Cardiac septum (tissue), 1 donor: ENCODE measurements around the gene MRPS27. TPM values are rescaled to one million over a fixed set of nuclear protein-coding genes. Genes with fewer than 3 reads are reported as not detected.

Experiments
- DNase-seq: peaks from one replicate; pipeline ENCODE4 v3.0.0-alpha.2; 2020; ENCODE audit warnings: low spot score
- intact Hi-C: fragments of 100-400 bp; cut with DNase I; formaldehyde crosslinking; loops from one replicate; pipeline ENCODE4 v1.14.0; 2022
- total RNA-seq: library from RNA; stranded (reverse); fragmentation: NEBNext Ultra II Directional; extraction: Animal tissue kit (Norgen Biotek cat#: 25700); gene quantifications from one replicate; pipeline ENCODE4 v1.2.1, GENCODE V29; 2021
- donor health status: DM: no; HTN: no; CAD: no.

The MRPS27 gene
- total RNA-seq, 1 donor from 2014 or later, result 60.4 TPM

GRCh38 chr5:72238712-72239445 is 81.2 kb downstream of the MRPS27 start:
- intact Hi-C loops, result loop anchor here (5.0 kb wide), 1 partner anchor 42 kb away; no protein-coding TSS in a partner anchor
- DNase-seq, result no peak

DNA sequence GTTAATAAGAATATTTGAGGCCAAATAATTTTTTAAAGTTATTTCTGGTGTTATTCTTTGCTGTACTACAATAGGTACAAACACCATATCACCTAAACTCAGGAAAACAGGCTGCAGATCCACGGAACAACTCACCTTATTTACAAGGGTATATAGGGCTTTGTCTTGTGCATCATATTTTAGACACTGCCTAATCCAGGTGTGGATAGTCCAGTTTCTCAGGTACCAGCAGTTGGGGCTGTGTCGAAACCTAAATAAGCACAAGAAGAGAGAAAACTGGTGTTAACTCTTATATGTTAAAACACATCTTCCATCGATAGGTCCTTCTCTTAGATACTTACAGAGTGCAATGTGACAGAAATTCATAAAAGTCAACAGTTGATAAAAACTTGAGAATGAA is 82.2 kb downstream of the MRPS27 start:
- intact Hi-C loops, result loop anchor here (5.0 kb wide), 1 partner anchor 41 kb away; no protein-coding TSS in a partner anchor
- no peak for DNase-seq

GRCh38 chr5:72237415-72237814 is 82.6 kb downstream of the MRPS27 start:
- no peak for DNase-seq
- intact Hi-C loops, result loop anchor here (5.0 kb wide), 1 partner anchor 40 kb away; no protein-coding TSS in a partner anchor

DNA sequence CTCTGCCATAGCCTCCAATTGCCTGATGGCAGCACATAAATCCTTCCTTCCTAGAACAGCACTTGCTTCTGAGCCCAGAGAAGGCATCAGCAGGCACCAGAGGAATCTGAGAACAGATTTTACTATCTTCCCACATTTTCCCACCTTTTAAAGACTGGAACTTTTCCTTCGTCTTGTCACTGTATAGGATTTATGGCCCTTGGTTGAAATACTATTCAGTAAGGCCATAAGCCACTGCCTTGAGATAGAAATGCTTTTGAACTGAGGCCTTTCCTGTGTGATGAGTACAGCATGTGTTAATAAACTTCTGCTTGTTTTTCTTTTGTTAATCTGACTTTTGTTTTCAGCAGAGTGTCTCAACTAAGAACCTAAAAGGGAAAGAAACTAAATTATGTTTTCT is 84.3 kb downstream of the MRPS27 start:
- DNase-seq, result no peak
- intact Hi-C loops, result loop anchor here (5.0 kb wide), 1 partner anchor 38 kb away; no protein-coding TSS in a partner anchor

- intact Hi-C loops, result loop anchor here (5.0 kb wide), 2 partner anchors 38 to 93 kb away; no protein-coding TSS in a partner anchor
- DNase-seq, result no peak
These were observed 85.2 kb downstream of the MRPS27 start for GRCh38 chr5:72234868-72235267.

DNA sequence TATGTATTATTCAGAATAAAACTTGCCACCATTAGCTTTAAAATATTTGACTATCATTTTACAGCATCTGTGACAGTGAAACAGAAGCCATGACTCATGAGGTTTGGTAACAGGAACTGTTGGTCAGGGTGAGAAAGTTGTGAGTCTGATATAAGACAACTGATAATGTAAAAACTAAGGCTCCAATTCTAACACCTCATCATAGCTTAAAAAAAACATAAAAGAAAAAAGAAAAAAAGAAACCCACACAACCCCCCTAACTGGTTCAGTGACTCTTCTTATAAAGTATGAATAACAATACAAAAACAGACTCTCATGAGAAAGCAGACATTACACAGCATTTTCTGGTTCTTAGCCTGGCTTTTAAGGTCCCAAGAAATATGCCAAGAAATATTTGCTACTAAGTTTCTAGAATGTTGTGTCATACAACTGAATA is 85.8 kb downstream of the MRPS27 start:
- DNase-seq, result no peak
- intact Hi-C loops, result loop anchor here (5.0 kb wide), 1 partner anchor 92 kb away; no protein-coding TSS in a partner anchor

DNA sequence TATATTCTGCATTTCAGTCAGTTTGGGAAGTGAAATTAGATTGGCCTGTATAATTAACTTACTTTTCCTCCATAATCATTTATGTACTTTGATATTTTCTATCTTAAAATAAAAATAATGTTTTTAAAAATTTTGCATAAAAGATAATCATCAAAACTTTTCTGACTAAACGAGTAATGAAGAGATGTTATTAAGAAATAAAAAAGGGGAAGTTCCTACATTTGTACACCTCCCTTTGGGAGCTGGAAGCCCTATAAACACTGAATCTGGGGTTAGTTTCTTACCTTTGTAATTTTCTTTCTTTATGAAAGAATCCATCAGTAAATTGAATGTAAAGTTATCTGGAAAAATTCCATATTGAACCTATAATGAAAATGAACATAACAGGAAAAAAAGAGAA is 86.2 kb downstream of the MRPS27 start:
- DNase-seq, result no peak
- intact Hi-C loops, result loop anchor here (5.0 kb wide), 1 partner anchor 92 kb away; no protein-coding TSS in a partner anchor

DNA sequence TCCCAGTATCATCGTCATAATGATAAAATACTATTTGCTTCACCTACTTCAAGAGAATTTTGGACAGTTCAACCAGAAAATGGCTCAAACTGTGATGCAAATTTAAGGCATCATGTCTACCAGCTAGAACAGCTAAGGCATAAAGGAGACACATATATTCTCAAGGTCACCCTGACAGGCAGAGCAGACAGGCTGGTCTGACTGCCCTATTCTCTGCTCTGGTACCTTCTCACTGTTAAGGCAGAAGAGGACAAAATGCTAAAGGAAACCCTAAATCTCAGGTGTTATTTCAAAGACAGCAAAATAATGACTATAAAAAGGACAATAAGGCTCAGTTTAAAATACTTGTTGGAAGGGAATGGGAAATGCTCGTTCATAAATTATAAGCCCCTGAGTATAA is 87.2 kb downstream of the MRPS27 start:
- intact Hi-C loops, result loop anchor here (5.0 kb wide), 1 partner anchor 91 kb away; no protein-coding TSS in a partner anchor
- DNase-seq, result no peak

DNA sequence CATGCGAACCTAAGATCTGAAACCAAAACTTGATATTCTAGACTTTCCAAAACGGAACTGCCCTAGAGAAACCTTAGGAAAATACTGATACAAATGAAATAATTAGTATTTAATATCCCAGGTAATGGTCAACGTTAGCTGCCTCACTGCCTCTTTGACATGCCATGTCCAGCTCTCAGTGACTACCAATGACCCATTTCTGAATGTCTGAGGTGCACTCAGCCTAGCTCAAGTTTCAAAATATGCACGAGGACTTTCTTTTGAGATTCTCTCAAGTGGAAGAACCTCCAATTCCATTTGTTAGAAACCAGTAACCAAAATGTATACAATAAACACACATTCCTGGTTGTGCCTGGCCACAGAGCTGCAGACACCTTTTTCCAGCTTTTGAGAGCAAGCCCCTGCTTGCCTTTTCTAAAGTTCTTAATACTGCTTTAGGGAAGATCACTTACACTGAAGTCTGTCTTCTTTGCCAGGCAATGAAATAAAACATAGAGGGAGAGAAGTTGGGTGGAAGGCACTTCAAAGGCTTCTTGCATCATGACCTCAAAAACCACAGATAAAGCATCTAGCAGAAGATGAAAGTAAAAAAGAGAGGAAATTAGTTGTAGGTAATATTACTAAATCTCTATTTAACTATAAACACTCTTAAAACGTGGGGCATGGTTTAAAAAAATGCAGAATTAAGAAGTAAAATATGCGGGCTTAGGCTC is 87.9 kb downstream of the MRPS27 start:
- intact Hi-C loops, result loop anchor here (5.0 kb wide), 1 partner anchor 90 kb away; no protein-coding TSS in a partner anchor

GRCh38 chr5:72228960-72229359 is 91.1 kb downstream of the MRPS27 start:
- DNase-seq, result no peak

More for the DNA sequence above, 87.9 kb downstream of the MRPS27 start:
- DNase-seq, result no peak

DNA sequence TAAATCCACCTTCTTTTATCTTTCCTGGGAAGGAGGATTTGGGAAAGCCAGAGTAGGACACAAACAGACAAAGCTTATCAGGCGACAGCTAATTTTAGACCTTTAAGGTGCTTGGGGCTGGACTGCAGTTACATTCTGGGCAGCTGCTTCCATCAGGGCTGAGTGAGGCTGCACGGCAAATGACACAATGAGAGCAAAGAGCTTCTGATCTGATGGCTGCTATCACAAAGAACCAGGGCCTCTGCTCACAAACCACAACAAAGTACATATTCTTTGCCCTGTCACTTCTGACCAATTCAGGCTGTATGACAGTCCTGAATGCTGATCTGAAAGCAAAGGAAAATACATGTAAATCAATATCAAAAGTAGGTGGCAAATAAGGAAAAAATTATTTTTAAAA is 93.1 kb downstream of the MRPS27 start:
- intact Hi-C loops, result no loop called here

More at GRCh38 chr5:72228960-72229359, 91.1 kb downstream of the MRPS27 start:
- intact Hi-C loops, result no loop called here

DNA sequence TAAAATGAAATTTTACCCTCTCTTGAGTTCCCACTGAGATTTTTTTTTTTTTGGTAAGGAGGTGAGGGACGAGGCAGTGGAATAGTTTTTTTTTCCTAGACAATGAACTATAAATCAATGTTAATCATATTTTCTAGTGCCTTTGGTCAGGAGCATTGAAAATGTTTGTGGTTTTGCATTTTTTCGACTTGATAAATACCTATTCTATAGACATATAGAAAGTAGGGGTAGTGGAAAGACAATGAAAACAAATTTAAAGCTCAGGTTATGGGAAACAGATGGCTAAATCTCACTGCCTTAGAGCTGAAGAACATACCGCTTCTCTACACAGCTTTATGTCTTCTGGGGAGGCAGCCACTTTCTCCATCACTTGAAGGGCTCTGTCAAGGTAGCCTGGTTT is 94.3 kb downstream of the MRPS27 start:
- no peak for DNase-seq
- intact Hi-C loops, result no loop called here

More for the DNA sequence above, 93.1 kb downstream of the MRPS27 start:
- DNase-seq, result no peak

DNA sequence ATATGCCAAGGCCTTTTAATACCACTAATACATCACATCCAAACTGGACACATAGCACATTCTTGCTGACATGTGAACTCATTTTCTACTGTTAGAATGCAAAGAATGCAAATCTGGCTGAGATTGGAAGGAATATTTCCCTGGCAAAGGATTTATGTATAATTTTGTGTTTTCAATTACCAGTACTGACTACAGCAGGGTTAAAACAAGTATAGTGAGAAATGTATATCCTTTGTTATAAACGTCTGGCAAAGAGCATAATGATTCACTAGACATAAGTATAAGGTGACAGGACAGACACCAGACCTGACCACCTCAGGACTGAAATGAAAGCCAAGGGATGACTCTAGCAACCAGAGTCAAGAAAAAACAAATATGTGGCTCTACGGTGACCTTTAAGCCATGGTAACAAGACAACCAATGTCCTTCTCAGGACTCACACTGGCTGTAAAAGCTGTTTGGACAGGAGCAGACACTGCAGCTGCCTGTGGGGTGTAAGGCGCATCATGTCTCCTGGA is 95.0 kb downstream of the MRPS27 start:
- intact Hi-C loops, result no loop called here
- DNase-seq, result no peak

DNA sequence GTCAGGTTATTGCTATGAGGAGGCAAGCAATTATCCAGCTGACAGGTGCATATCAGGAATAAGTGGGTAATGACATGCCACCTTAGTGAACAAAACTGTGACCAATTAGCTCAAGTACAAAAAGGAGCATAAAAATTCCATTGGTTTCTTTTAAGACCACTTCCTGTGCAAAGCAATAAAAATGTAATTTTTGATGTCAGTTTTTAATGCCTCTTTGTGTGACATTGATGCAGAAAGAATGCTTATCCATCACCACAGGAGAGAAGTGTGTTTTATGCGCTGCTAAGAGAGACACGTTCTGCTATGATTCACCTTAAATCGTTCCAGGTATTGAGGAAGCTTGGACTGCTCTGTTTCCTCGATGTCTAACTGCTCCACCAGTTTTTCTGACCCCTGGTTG is 96.7 kb downstream of the MRPS27 start:
- no peak for DNase-seq
- intact Hi-C loops, result no loop called here

DNA sequence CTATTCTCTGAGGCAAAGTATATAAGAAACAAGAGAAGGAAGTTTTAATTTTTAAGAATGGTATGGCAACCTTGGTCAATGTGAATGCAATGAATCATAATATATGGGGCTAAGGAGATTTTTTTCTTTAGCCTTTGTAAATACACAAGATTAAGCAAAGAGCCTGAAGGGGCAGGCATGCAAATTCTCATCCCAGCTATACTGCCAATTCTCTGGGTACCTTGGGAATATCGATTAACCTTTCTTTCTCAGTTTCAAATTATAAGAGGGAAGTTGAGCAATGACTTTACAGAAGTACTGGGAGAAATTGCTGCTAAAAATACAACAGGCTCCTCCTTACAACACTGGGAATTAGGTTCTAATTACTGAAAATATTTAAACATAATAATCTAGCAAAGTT is 97.5 kb downstream of the MRPS27 start:
- intact Hi-C loops, result no loop called here
- no peak for DNase-seq

DNA sequence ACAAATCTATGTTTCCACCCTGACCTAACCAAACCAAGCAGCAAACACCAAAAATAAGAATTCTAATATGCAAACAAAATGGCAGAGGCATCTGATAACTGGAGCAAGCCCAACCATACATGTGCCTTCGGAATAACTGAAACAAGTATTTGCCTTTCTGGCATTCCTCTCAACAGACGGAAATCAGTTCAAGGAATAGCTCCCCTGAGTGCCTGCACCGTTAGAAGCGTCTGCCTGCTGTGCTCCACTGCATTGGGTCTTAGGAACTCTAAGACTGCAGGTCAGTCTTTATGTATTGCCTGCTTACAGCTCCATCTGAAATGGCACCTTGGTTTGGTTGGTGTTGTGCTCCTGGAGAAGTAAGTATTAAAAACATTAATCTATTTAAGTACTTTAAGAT is 98.5 kb downstream of the MRPS27 start:
- no peak for DNase-seq
- intact Hi-C loops, result no loop called here

- no peak for DNase-seq
- intact Hi-C loops, result no loop called here
These were observed 98.9 kb downstream of the MRPS27 start for GRCh38 chr5:72221099-72221498.

DNA sequence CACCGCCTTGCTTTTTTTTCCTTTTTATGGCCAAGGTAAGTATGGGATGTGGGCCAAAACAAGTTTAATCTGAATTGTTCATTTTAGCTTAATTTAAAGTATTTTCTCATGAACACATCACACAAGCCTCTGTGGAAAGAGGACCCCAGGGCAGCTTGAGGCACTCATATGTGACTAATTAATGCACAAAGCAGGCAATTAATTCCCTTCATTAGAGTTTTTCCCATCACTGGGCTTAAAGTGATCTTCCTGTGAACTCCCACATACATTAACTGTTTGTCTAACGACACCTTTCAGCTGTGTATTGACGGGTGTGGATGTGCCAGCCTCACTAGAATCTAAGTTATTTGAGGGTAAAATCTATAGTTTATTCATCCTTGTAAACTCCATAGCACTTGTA is 103.3 kb downstream of the MRPS27 start:
- intact Hi-C loops, result no loop called here
- DNase-seq, result no peak

DNA sequence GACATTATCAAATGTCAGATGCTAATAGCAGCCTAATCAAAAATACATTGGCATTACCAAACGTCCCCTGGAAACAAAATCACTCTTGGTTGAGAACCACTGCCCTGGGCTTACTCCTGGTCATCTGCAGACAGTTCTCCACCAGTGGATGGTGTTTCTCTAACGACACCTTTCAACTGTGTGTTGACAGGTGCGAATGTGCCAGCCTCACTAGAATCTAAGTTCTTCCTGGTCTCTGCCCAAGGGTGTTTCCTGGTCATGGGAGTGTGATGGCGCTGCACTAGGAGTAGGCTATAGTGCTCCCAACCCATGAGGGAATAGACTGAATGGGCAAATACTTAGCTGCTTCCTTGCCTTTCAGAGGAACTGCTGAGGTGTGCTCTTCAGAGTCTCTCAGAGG is 105.9 kb downstream of the MRPS27 start:
- DNase-seq, result no peak
- intact Hi-C loops, result no loop called here

- no peak for DNase-seq
- intact Hi-C loops, result no loop called here
These were observed 106.6 kb downstream of the MRPS27 start for GRCh38 chr5:72213482-72213881.
